Amniotic stem cell (primary cell): Measurements from ENCODE around the gene TRPM7.
"Not testable (repeated sequence)": the region's sequence is repeated elsewhere in the genome, so short reads cannot be mapped to it uniquely, and the experiment has no call there.

Experiments used
- DNase-seq: peaks from one replicate; lab custom pipeline; 2025; lab: John Stamatoyannopoulos, UW

The TRPM7 gene

GRCh38 chr15:50655555-50655954 is 31.0 kb downstream of the TRPM7 start:
- no peak for DNase-seq

- DNase-seq: no peak
Observed at GRCh38 chr15:50653156-50653743, 33.3 kb downstream of the TRPM7 start.

GRCh38 chr15:50652671-50653070 is 33.9 kb downstream of the TRPM7 start:
- no peak for DNase-seq

- DNase-seq: no peak
Observed at GRCh38 chr15:50641318-50641717, 45.3 kb downstream of the TRPM7 start.

- DNase-seq: no peak
Observed at GRCh38 chr15:50636146-50636545, 50.5 kb downstream of the TRPM7 start.

- no peak for DNase-seq
Observed at GRCh38 chr15:50633653-50634052, 52.9 kb downstream of the TRPM7 start.

- no peak for DNase-seq
Observed at GRCh38 chr15:50628421-50628820, 58.2 kb downstream of the TRPM7 start.

GRCh38 chr15:50627351-50628055 is 59.1 kb downstream of the TRPM7 start:
- DNase-seq: no peak

GRCh38 chr15:50624616-50625168 is 61.9 kb downstream of the TRPM7 start:
- DNase-seq: no peak

- not testable (repeated sequence) for DNase-seq
Observed at GRCh38 chr15:50622361-50622943, 64.1 kb downstream of the TRPM7 start.

GRCh38 chr15:50616960-50617359 is 69.6 kb downstream of the TRPM7 start:
- not testable (repeated sequence) for DNase-seq

- not testable (repeated sequence) for DNase-seq
Observed at GRCh38 chr15:50616554-50616953, 70.0 kb downstream of the TRPM7 start.

- no peak for DNase-seq
Observed at GRCh38 chr15:50613600-50613999, 73.0 kb downstream of the TRPM7 start.

- no peak for DNase-seq
Observed at GRCh38 chr15:50607129-50607528, 79.5 kb downstream of the TRPM7 start.

GRCh38 chr15:50605462-50605861 is 81.1 kb downstream of the TRPM7 start:
- no peak for DNase-seq

GRCh38 chr15:50602028-50602427 is 84.6 kb downstream of the TRPM7 start:
- not testable (repeated sequence) for DNase-seq

GRCh38 chr15:50594311-50594710 is 92.3 kb downstream of the TRPM7 start:
- no peak for DNase-seq

- no peak for DNase-seq
Observed at GRCh38 chr15:50593761-50594160, 92.8 kb downstream of the TRPM7 start.

GRCh38 chr15:50590288-50590687 is 96.3 kb downstream of the TRPM7 start:
- DNase-seq: no peak

- DNase-seq: no peak
Observed at GRCh38 chr15:50577492-50577891, 109.1 kb downstream of the TRPM7 start.

GRCh38 chr15:50576166-50576565 is 110.4 kb downstream of the TRPM7 start:
- no peak for DNase-seq

GRCh38 chr15:50573842-50574241 is 112.8 kb downstream of the TRPM7 start:
- not testable (repeated sequence) for DNase-seq

- no peak for DNase-seq
Observed at GRCh38 chr15:50563756-50564155, 122.8 kb downstream of the TRPM7 start.
